KMS-11 (cell line): ENCODE measurements around the gene ST3GAL2.

Experiments
- H2AFZ ChIP-seq: fragments of 200-600 bp; sonication (generic); 2 replicates; pipeline ENCODE4 v1.6.1; 2016; ENCODE audit warnings: antibody characterized with exemption, mixed run types, low read depth
- H3K27ac ChIP-seq: fragments of 200-600 bp; sonication (generic); 2 replicates; pipeline ENCODE4 v1.6.1; 2016; ENCODE audit warnings: mild to moderate bottlenecking, mixed run types
- H3K27me3 ChIP-seq: fragments of 200-600 bp; sonication (generic); 2 replicates; pipeline ENCODE4 v1.6.1; 2017; ENCODE audit warnings: mild to moderate bottlenecking, low read depth, mixed run types, moderate library complexity; ENCODE audit not compliant: insufficient read depth
- H3K36me3 ChIP-seq: fragments of 200-600 bp; sonication (generic); 2 replicates; pipeline ENCODE4 v1.6.1; 2017; ENCODE audit warnings: mild to moderate bottlenecking, mixed run types; ENCODE audit not compliant: insufficient read depth
- H3K4me1 ChIP-seq: fragments of 200-600 bp; sonication (generic); 2 replicates; pipeline ENCODE4 v1.6.1; 2016; ENCODE audit warnings: mild to moderate bottlenecking, low read depth, mixed run types; ENCODE audit not compliant: poor library complexity, severe bottlenecking
- H3K4me2 ChIP-seq: fragments of 200-600 bp; sonication (generic); 2 replicates; pipeline ENCODE4 v1.7.0; 2016; ENCODE audit warnings: mild to moderate bottlenecking, mixed run types
- H3K4me3 ChIP-seq: fragments of 200-600 bp; sonication (generic); IDR thresholded peaks from 2 replicates; pipeline ENCODE4 v1.6.1; 2017; ENCODE audit warnings: low read depth, low read length, mixed read lengths; ENCODE audit not compliant: insufficient read depth
- H3K79me2 ChIP-seq: fragments of 200-600 bp; sonication (generic); 2 replicates; pipeline ENCODE4 v1.6.1; 2016; ENCODE audit warnings: low read depth, mixed run types; ENCODE audit not compliant: insufficient read depth
- H3K9ac ChIP-seq: fragments of 200-600 bp; sonication (generic); 2 replicates; pipeline ENCODE4 v1.6.1; 2016; ENCODE audit warnings: mild to moderate bottlenecking, mixed run types
- H4K20me1 ChIP-seq: fragments of 200-600 bp; sonication (generic); 2 replicates; pipeline ENCODE4 v1.6.1; 2016; ENCODE audit warnings: mild to moderate bottlenecking, mixed run types; ENCODE audit not compliant: insufficient read depth
- CTCF ChIP-seq: fragments of 200-600 bp; sonication (generic); conservative IDR thresholded peaks from 2 replicates; pipeline ENCODE4 v1.6.1; 2017; ENCODE audit warnings: low read depth, mild to moderate bottlenecking, antibody characterized with exemption, low read length, moderate library complexity, mixed read lengths

ST3GAL2 gene

GRCh38 chr16:70473446-70474319 lies 34.8 kb upstream of the ST3GAL2 start:
- TF ChIP-seq CTCF: no peak
- no peaks in the 10 kb centered on the region for H4K20me1 ChIP-seq
- no peak overlapping the region for H3K27ac ChIP-seq
- H3K27me3 ChIP-seq: no peaks in the 10 kb centered on the region
- H3K9ac ChIP-seq: no peak overlapping the region
- H3K4me1 ChIP-seq: peaks cover 44% of the 10 kb centered on the region
- no peak overlapping the region for H2AFZ ChIP-seq
- no peaks in the 10 kb centered on the region for H3K79me2 ChIP-seq
- H3K4me3 ChIP-seq: no peak overlapping the region
- no peaks in the 10 kb centered on the region for H3K36me3 ChIP-seq
- H3K4me2 ChIP-seq: no peak overlapping the region

GRCh38 chr16:70472786-70473433 lies 34.0 kb upstream of the ST3GAL2 start:
- Histone ChIP-seq H3K4me1 (peaks cover 36% of the 10 kb centered on the region), H3K36me3 (no peaks in the 10 kb centered on the region), H3K27me3 (no peaks in the 10 kb centered on the region), H4K20me1 (no peaks in the 10 kb centered on the region), H3K9ac (no peak overlapping the region), H3K4me3 (no peak overlapping the region), H2AFZ (no peak overlapping the region), H3K4me2 (no peak overlapping the region), H3K79me2 (no peaks in the 10 kb centered on the region), H3K27ac (no peak overlapping the region)
- no peak for TF ChIP-seq CTCF

DNA sequence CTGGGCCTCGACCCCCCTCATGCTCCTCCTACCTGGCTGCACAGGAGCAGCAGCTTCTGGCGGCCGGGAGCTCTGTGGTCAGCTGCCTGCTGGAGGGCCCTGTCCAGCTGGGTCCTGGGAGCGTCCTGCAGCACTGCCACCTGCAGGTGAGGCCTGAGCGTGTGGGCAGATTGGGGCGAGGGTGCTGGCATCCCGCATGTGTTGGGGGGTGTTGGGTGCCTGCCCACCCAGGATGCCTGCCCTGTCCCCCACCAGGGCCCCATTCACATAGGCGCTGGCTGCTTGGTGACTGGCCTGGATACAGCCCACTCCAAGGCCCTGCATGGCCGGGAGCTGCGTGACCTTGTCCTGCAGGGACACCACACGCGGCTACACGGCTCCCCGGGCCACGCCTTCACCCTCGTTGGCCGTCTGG lies 32.0 kb upstream of the ST3GAL2 start:
- no peaks in the 10 kb centered on the region for H3K36me3 ChIP-seq
- no peak overlapping the region for H3K4me2 ChIP-seq
- H3K4me1 ChIP-seq: peaks cover 16% of the 10 kb centered on the region
- H3K79me2 ChIP-seq: no peaks in the 10 kb centered on the region
- no peak overlapping the region for H3K4me3 ChIP-seq
- no peak overlapping the region for H3K27ac ChIP-seq
- H4K20me1 ChIP-seq: no peaks in the 10 kb centered on the region
- TF ChIP-seq CTCF: no peak
- H3K9ac ChIP-seq: no peak overlapping the region
- H2AFZ ChIP-seq: no peak overlapping the region
- H3K27me3 ChIP-seq: no peaks in the 10 kb centered on the region

- Histone ChIP-seq H3K9ac (no peak overlapping the region), H3K79me2 (no peaks in the 10 kb centered on the region), H2AFZ (no peak overlapping the region), H4K20me1 (no peaks in the 10 kb centered on the region), H3K4me2 (no peak overlapping the region), H3K4me3 (no peak overlapping the region), H3K27ac (no peak overlapping the region), H3K36me3 (no peaks in the 10 kb centered on the region), H3K4me1 (peaks cover 10% of the 10 kb centered on the region), H3K27me3 (no peaks in the 10 kb centered on the region)
- TF ChIP-seq CTCF: no peak
Measured at GRCh38 chr16:70470141-70470926, 31.4 kb upstream of the ST3GAL2 start.
